Measurements from ENCODE around the gene VSX2.
"Not testable (repeated sequence)": the region's sequence is repeated elsewhere in the genome, so short reads cannot be mapped to it uniquely, and the experiment has no call there.

VSX2 gene

GRCh38 chr14:74260525-74261233 lies 21.4 kb downstream of the VSX2 start:
- no peak for DNase-seq (ENCODE audit: low read depth, low spot score)
- H3K27me3 ChIP-seq (ENCODE audit: insufficient read depth, insufficient read length) = peaks cover 26% of the 10 kb centered on the region
- H3K9ac ChIP-seq (ENCODE audit: insufficient read length, low read depth) = no peak overlapping the region
- no peaks in the 10 kb centered on the region for H3K9me3 ChIP-seq (ENCODE audit: insufficient read depth, low read length)
- no peak overlapping the region for H3K4me3 ChIP-seq (ENCODE audit: insufficient read length, low read depth)
- H3K4me1 ChIP-seq (ENCODE audit: insufficient read depth, insufficient read length) = peaks cover under 1% of the 10 kb centered on the region
- TF ChIP-seq YY1 (IDR thresholded peaks at IDR 0.05; ENCODE audit: insufficient read depth, insufficient read length) = no peak
- H3K36me3 ChIP-seq (ENCODE audit: insufficient read depth, insufficient read length, low read length) = no peaks in the 10 kb centered on the region

GRCh38 chr14:74261288-74261687 lies 22.0 kb downstream of the VSX2 start:
- no peak for DNase-seq (ENCODE audit: low read depth, low spot score)
- H3K9ac ChIP-seq (ENCODE audit: insufficient read length, low read depth) = no peak overlapping the region
- no peak overlapping the region for H3K4me3 ChIP-seq (ENCODE audit: insufficient read length, low read depth)

GRCh38 chr14:74262076-74262475 lies 22.8 kb downstream of the VSX2 start:
- no peak overlapping the region for H3K9ac ChIP-seq (ENCODE audit: insufficient read length, low read depth)
- peaks cover 24% of the 10 kb centered on the region for H3K27me3 ChIP-seq (ENCODE audit: insufficient read depth, insufficient read length)
- H3K36me3 ChIP-seq (ENCODE audit: insufficient read depth, insufficient read length, low read length) = no peaks in the 10 kb centered on the region
- no peak overlapping the region for H3K4me3 ChIP-seq (ENCODE audit: insufficient read length, low read depth)
- peaks cover 3% of the 10 kb centered on the region for H3K4me1 ChIP-seq (ENCODE audit: insufficient read depth, insufficient read length)
- TF ChIP-seq YY1 (IDR thresholded peaks at IDR 0.05; ENCODE audit: insufficient read depth, insufficient read length) (no peak), ZNF274 (IDR thresholded peaks at IDR 0.05; ENCODE audit: low read depth, low read length) (no peak), SUZ12 (IDR thresholded peaks at IDR 0.05; ENCODE audit: extremely low read depth, insufficient read depth, insufficient read length) (no peak)
- DNase-seq (ENCODE audit: low read depth, low spot score) = no peak
- H3K9me3 ChIP-seq (ENCODE audit: insufficient read depth, low read length) = no peaks in the 10 kb centered on the region

More at GRCh38 chr14:74261288-74261687, 22.0 kb downstream of the VSX2 start:
- Histone ChIP-seq H3K4me1 (ENCODE audit: insufficient read depth, insufficient read length) (peaks cover 3% of the 10 kb centered on the region), H3K9me3 (ENCODE audit: insufficient read depth, low read length) (no peaks in the 10 kb centered on the region), H3K36me3 (ENCODE audit: insufficient read depth, insufficient read length, low read length) (no peaks in the 10 kb centered on the region), H3K27me3 (ENCODE audit: insufficient read depth, insufficient read length) (peaks cover 26% of the 10 kb centered on the region)
- TF ChIP-seq YY1 (IDR thresholded peaks at IDR 0.05; ENCODE audit: insufficient read depth, insufficient read length) (no peak), SUZ12 (IDR thresholded peaks at IDR 0.05; ENCODE audit: extremely low read depth, insufficient read depth, insufficient read length) (no peak), ZNF274 (IDR thresholded peaks at IDR 0.05; ENCODE audit: low read depth, low read length) (no peak)

- no peak for TF ChIP-seq ZNF274 (IDR thresholded peaks at IDR 0.05; ENCODE audit: low read depth, low read length)
- TF ChIP-seq YY1 (IDR thresholded peaks at IDR 0.05; ENCODE audit: insufficient read depth, insufficient read length) = no peak
- no peak for TF ChIP-seq SUZ12 (IDR thresholded peaks at IDR 0.05; ENCODE audit: extremely low read depth, insufficient read depth, insufficient read length)
- peaks cover 16% of the 10 kb centered on the region for H3K27me3 ChIP-seq (ENCODE audit: insufficient read depth, insufficient read length)
- H3K4me1 ChIP-seq (ENCODE audit: insufficient read depth, insufficient read length) = peaks cover 3% of the 10 kb centered on the region
- H3K9ac ChIP-seq (ENCODE audit: insufficient read length, low read depth) = no peak overlapping the region
- no peak overlapping the region for H3K4me3 ChIP-seq (ENCODE audit: insufficient read length, low read depth)
- H3K9me3 ChIP-seq (ENCODE audit: insufficient read depth, low read length) = no peaks in the 10 kb centered on the region
- DNase-seq (ENCODE audit: low read depth, low spot score) = no peak
- no peaks in the 10 kb centered on the region for H3K36me3 ChIP-seq (ENCODE audit: insufficient read depth, insufficient read length, low read length)
Measured at GRCh38 chr14:74263181-74263580, 23.9 kb downstream of the VSX2 start.

- Histone ChIP-seq H3K27me3 (ENCODE audit: insufficient read depth, insufficient read length) (peaks cover 9% of the 10 kb centered on the region), H3K36me3 (ENCODE audit: insufficient read depth, insufficient read length, low read length) (no peaks in the 10 kb centered on the region), H3K4me3 (ENCODE audit: insufficient read length, low read depth) (no peak overlapping the region), H3K4me1 (ENCODE audit: insufficient read depth, insufficient read length) (peaks cover 3% of the 10 kb centered on the region), H3K9me3 (ENCODE audit: insufficient read depth, low read length) (no peaks in the 10 kb centered on the region), H3K9ac (ENCODE audit: insufficient read length, low read depth) (no peak overlapping the region)
- no peak for DNase-seq (ENCODE audit: low read depth, low spot score)
- TF ChIP-seq YY1 (IDR thresholded peaks at IDR 0.05; ENCODE audit: insufficient read depth, insufficient read length) = no peak
- TF ChIP-seq SUZ12 (IDR thresholded peaks at IDR 0.05; ENCODE audit: extremely low read depth, insufficient read depth, insufficient read length) = no peak
- TF ChIP-seq ZNF274 (IDR thresholded peaks at IDR 0.05; ENCODE audit: low read depth, low read length) = no peak
Measured at GRCh38 chr14:74263921-74264320, 24.7 kb downstream of the VSX2 start.

GRCh38 chr14:74265301-74265965 lies 26.2 kb downstream of the VSX2 start:
- Histone ChIP-seq H3K36me3 (ENCODE audit: insufficient read depth, insufficient read length, low read length) (no peaks in the 10 kb centered on the region), H3K4me3 (ENCODE audit: insufficient read length, low read depth) (no peak overlapping the region), H3K27me3 (ENCODE audit: insufficient read depth, insufficient read length) (no peaks in the 10 kb centered on the region), H3K9ac (ENCODE audit: insufficient read length, low read depth) (no peak overlapping the region), H3K4me1 (ENCODE audit: insufficient read depth, insufficient read length) (peaks cover 3% of the 10 kb centered on the region), H3K9me3 (ENCODE audit: insufficient read depth, low read length) (no peaks in the 10 kb centered on the region)
- TF ChIP-seq YY1 (IDR thresholded peaks at IDR 0.05; ENCODE audit: insufficient read depth, insufficient read length) (no peak), ZNF274 (IDR thresholded peaks at IDR 0.05; ENCODE audit: low read depth, low read length) (no peak), SUZ12 (IDR thresholded peaks at IDR 0.05; ENCODE audit: extremely low read depth, insufficient read depth, insufficient read length) (no peak)
- DNase-seq (ENCODE audit: low read depth, low spot score) = no peak

GRCh38 chr14:74267588-74267987 lies 28.3 kb downstream of the VSX2 start:
- H3K4me3 ChIP-seq (ENCODE audit: insufficient read length, low read depth) = no peak overlapping the region
- H3K36me3 ChIP-seq (ENCODE audit: insufficient read depth, insufficient read length, low read length) = no peaks in the 10 kb centered on the region
- H3K27me3 ChIP-seq (ENCODE audit: insufficient read depth, insufficient read length) = no peaks in the 10 kb centered on the region
- no peak overlapping the region for H3K9ac ChIP-seq (ENCODE audit: insufficient read length, low read depth)
- H3K9me3 ChIP-seq (ENCODE audit: insufficient read depth, low read length) = no peaks in the 10 kb centered on the region
- TF ChIP-seq SUZ12 (IDR thresholded peaks at IDR 0.05; ENCODE audit: extremely low read depth, insufficient read depth, insufficient read length) = no peak
- no peak for TF ChIP-seq ZNF274 (IDR thresholded peaks at IDR 0.05; ENCODE audit: low read depth, low read length)
- TF ChIP-seq YY1 (IDR thresholded peaks at IDR 0.05; ENCODE audit: insufficient read depth, insufficient read length) = no peak
- peaks cover 3% of the 10 kb centered on the region for H3K4me1 ChIP-seq (ENCODE audit: insufficient read depth, insufficient read length)
- no peak for DNase-seq (ENCODE audit: low read depth, low spot score)

GRCh38 chr14:74270382-74271177 lies 31.3 kb downstream of the VSX2 start:
- H3K4me3 ChIP-seq (ENCODE audit: insufficient read length, low read depth); H3K4me1 ChIP-seq (ENCODE audit: insufficient read depth, insufficient read length); H3K9me3 ChIP-seq (ENCODE audit: insufficient read depth, low read length); H3K9ac ChIP-seq (ENCODE audit: insufficient read length, low read depth); H3K27me3 ChIP-seq (ENCODE audit: insufficient read depth, insufficient read length); DNase-seq (ENCODE audit: low read depth, low spot score); H3K36me3 ChIP-seq (ENCODE audit: insufficient read depth, insufficient read length, low read length): not testable (repeated sequence)
